ENCODE measurements around the gene PMFBP1.
"Not testable (repeated sequence)": the region's sequence is repeated elsewhere in the genome, so short reads cannot be mapped to it uniquely, and the experiment has no call there.

PMFBP1 gene

DNA sequence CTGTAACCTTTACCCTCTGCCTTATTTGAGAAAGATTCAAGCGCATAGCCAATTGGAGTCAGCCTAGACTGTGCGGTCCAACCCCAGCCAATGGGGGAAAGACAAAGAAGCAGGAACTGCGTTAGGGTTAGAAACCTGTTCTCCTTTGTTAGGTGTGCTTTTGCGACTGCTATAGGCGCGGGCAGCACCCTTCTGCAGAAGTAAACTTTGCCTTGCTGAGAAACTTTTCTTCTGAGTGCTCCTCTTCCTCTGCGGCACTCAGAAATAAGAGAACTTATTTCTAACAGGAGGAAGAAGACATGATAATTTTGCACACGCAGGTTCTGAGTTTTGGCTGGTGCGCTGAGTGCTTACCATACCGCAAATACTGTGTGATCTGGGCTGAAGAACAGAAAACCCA is 87.5 kb downstream of the PMFBP1 start:
- Histone ChIP-seq H3K27me3 (no peaks in the 10 kb centered on the region), H3K4me3 (no peak overlapping the region), H3K36me3 (peaks cover 45 to 53% (median 49%) of the 10 kb centered on the region in 3 donors), H3K27ac (no peak overlapping the region), H3K4me1 (no peaks in the 10 kb centered on the region), H3K9me3 (no peaks in the 10 kb centered on the region)
- intact Hi-C loops (cut with DNase I; ENCODE audit: low total_unique reads), result no loop called here
- DNase-seq, result no peak
- TF ChIP-seq CTCF (IDR thresholded peaks at IDR 0.05), result no peak

- Histone ChIP-seq H3K27me3 (no peaks in the 10 kb centered on the region), H3K27ac (no peak overlapping the region), H3K9me3 (no peaks in the 10 kb centered on the region), H3K36me3 (peaks cover 39 to 47% (median 44%) of the 10 kb centered on the region in 3 donors), H3K4me1 (no peaks in the 10 kb centered on the region), H3K4me3 (no peak overlapping the region)
- no peak for DNase-seq
- intact Hi-C loops (cut with DNase I; ENCODE audit: low total_unique reads), result no loop called here
- TF ChIP-seq CTCF (IDR thresholded peaks at IDR 0.05), result no peak
Observed at GRCh38 chr16:72083778-72084404, 88.1 kb downstream of the PMFBP1 start.

GRCh38 chr16:72076991-72077706 is 94.8 kb downstream of the PMFBP1 start:
- peaks cover 0 to 34% (median 20%) of the 10 kb centered on the region in 4 donors for H3K4me1 ChIP-seq
- DNase-seq; H3K4me3 ChIP-seq; H3K27ac ChIP-seq; H3K36me3 ChIP-seq; H3K9me3 ChIP-seq; H3K27me3 ChIP-seq; intact Hi-C loops (cut with DNase I; ENCODE audit: low total_unique reads): not testable (repeated sequence)

GRCh38 chr16:72075067-72075466 is 96.9 kb downstream of the PMFBP1 start:
- H3K36me3 ChIP-seq; DNase-seq; H3K27me3 ChIP-seq; H3K4me3 ChIP-seq; H3K9me3 ChIP-seq; intact Hi-C loops (cut with DNase I; ENCODE audit: low total_unique reads): not testable (repeated sequence)
- Histone ChIP-seq H3K27ac (peak overlapping the region; percentile 59 to 64), H3K4me1 (peaks cover 0 to 37% (median 23%) of the 10 kb centered on the region in 4 donors)

GRCh38 chr16:72073560-72074230 is 98.3 kb downstream of the PMFBP1 start:
- Histone ChIP-seq H3K36me3 (peaks cover 0 to 9% (median 4%) of the 10 kb centered on the region in 3 donors), H3K4me1 (peaks cover 0 to 37% (median 23%) of the 10 kb centered on the region in 4 donors), H3K9me3 (no peaks in the 10 kb centered on the region), H3K4me3 (peak overlapping the region in 1 of 2 donors; percentile 2), H3K27me3 (no peaks in the 10 kb centered on the region), H3K27ac (peak overlapping the region; percentile 59 to 64)
- intact Hi-C loops (cut with DNase I; ENCODE audit: low total_unique reads), result no loop called here
- DNase-seq, result peak; percentile 33 to 73
- TF ChIP-seq CTCF (IDR thresholded peaks at IDR 0.05), result no peak

DNA sequence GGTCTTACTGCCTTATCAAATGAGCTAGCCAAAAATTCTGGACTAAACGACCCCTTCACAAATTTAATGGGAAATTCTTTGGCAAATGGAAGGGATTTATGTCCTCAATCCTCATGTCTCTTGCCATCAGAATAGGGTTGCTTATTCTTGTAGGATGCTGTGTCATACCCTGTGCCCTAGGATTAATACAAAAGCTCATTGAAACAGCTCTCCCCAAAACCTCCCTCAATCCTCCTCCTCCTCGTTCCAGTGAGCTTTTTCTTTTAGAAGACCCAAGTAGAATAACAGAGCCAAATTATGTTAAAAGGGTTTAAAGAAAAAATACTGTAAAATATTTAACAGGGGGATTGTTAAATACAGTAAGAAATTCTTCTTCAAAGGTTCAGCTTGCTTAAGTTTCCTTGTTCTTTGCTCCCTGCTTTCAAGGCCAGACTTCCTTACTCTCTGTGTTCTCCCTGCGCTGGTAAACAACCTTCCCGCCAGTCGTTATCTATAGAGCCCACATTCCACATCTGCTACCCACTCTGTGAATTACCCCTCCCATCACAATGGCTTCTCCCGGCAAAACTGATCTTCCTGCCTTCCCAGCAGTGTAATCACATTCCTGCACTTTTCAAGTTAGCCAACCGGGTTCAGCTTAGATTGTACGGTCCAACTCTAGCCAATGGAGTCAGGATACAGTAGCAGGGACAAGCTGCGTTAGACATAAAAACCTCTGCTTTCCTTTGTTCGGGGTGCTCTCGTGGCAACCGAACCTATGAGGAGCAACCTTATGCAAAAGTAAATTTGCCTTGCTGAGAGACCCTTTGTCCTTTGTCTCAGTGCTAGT is 99.2 kb downstream of the PMFBP1 start:
- H3K4me1 ChIP-seq, result peaks cover 0 to 37% (median 23%) of the 10 kb centered on the region in 4 donors
- peak in 1 of 2 donors; percentile 27 for DNase-seq
- peak overlapping the region; percentile 59 to 64 for H3K27ac ChIP-seq
- TF ChIP-seq CTCF (IDR thresholded peaks at IDR 0.05), result no peak
- no peaks in the 10 kb centered on the region for H3K9me3 ChIP-seq
- H3K36me3 ChIP-seq, result peaks cover 0 to 2% (median 1%) of the 10 kb centered on the region in 3 donors
- intact Hi-C loops (cut with DNase I; ENCODE audit: low total_unique reads), result no loop called here
- no peaks in the 10 kb centered on the region for H3K27me3 ChIP-seq
- H3K4me3 ChIP-seq, result no peak overlapping the region
